ENCODE data around the gene PRMT1. TPM values are rescaled to one million over a fixed set of nuclear protein-coding genes. Genes with fewer than 3 reads are reported as not detected.
A peak's percentile ranks its signal among the peaks of the same experiment; 100 is the strongest.

PRMT1 gene
- total and polyA plus RNA-seq, 2 of the 13 experiments (the other 11 are each of a cell fraction or from before 2014, with no cell fraction given): 324 to 374 TPM

- TF ChIP-seq ZNF362 (CRISPR knock-in tag; IDR thresholded peaks at IDR 0.05; ENCODE audit: borderline replicate concordance) (no peak), MXD3 (CRISPR knock-in tag; IDR thresholded peaks at IDR 0.05) (no peak), ZMAT5 (CRISPR knock-in tag; IDR thresholded peaks at IDR 0.05; ENCODE audit: borderline replicate concordance, low read depth) (no peak), THRA (CRISPR knock-in tag; IDR thresholded peaks at IDR 0.05; ENCODE audit: borderline replicate concordance) (no peak), ARHGAP35 (CRISPR knock-in tag; IDR thresholded peaks at IDR 0.05; ENCODE audit: borderline replicate concordance) (no peak), GPBP1L1 (CRISPR knock-in tag; IDR thresholded peaks at IDR 0.05) (no peak), ZNF747 (CRISPR knock-in tag; IDR thresholded peaks at IDR 0.05; ENCODE audit: borderline replicate concordance) (no peak), CBX5 (CRISPR knock-in tag; IDR thresholded peaks at IDR 0.05; ENCODE audit: borderline replicate concordance) (peak; percentile 15; the same call in 1 of the 2 replicates), CBX1 (IDR thresholded peaks at IDR 0.05; ENCODE audit: low read depth) (no peak), ZNF543 (CRISPR knock-in tag; IDR thresholded peaks at IDR 0.05) (no peak), ZSCAN25 (CRISPR knock-in tag; IDR thresholded peaks at IDR 0.05) (no peak), HIC2 (CRISPR knock-in tag; IDR thresholded peaks at IDR 0.05; ENCODE audit: low read depth) (no peak), ZNF878 (CRISPR knock-in tag; IDR thresholded peaks at IDR 0.05) (no peak), PREB (CRISPR knock-in tag; IDR thresholded peaks at IDR 0.05) (no peak), ZBED4 (CRISPR knock-in tag; IDR thresholded peaks at IDR 0.05; ENCODE audit: borderline replicate concordance) (0 out of 2 replicates have a peak, but pooled peaks have one; percentile 55), MLLT10 (CRISPR knock-in tag; IDR thresholded peaks at IDR 0.05) (no peak)
These were observed 11.5 kb upstream of the PRMT1 start, which contains the start of the genes BCL2L12 and IRF3 (continued) for GRCh38 chr19:49665351-49666119.

Measured in HepG2 (cell line).